Body of pancreas (tissue), 4 donors: ENCODE measurements around the gene GJA9.

ENCODE experiments used
- POLR2A ChIP-seq, 3 donors: fragments of 450-650 bp; IDR thresholded peaks; one replicate each; pipeline ENCODE4 v1.6.1; 2016; ENCODE audit warnings: antibody characterized with exemption in 3 of 3, mild to moderate bottlenecking in 2 of 3
- TF ChIP-seq, protein P1 (sequence below), 7 experiments: fragments of 450-650 bp in 4 of 7; fragments of 200-600 bp in 3 of 7; sonication (generic) in 3 of 7; IDR thresholded peaks; one replicate each; pipeline ENCODE4 v1.5.1; 2016 to 2019; ENCODE audit warnings: antibody characterized with exemption in 7 of 7

DNA sequence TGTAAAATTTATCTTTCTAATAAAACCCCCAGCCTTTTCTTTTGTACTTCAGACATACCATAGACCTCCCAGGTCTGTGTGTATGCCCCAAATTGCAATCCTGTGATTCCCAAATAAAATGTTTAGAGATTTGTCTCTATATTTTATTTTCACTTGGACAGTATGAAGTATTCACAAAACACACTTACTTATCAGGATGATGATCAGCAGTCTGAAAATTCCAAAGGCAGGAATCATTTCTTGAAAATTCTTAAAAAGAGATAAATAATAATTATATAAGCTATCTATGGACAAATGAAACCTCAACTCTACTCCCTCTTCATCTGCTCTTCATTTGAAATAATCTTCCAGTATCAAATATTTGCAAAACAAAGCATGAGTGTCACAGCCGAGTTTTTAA lies 11.6 kb upstream of the GJA9 start:
- TF ChIP-seq, protein P1, sequence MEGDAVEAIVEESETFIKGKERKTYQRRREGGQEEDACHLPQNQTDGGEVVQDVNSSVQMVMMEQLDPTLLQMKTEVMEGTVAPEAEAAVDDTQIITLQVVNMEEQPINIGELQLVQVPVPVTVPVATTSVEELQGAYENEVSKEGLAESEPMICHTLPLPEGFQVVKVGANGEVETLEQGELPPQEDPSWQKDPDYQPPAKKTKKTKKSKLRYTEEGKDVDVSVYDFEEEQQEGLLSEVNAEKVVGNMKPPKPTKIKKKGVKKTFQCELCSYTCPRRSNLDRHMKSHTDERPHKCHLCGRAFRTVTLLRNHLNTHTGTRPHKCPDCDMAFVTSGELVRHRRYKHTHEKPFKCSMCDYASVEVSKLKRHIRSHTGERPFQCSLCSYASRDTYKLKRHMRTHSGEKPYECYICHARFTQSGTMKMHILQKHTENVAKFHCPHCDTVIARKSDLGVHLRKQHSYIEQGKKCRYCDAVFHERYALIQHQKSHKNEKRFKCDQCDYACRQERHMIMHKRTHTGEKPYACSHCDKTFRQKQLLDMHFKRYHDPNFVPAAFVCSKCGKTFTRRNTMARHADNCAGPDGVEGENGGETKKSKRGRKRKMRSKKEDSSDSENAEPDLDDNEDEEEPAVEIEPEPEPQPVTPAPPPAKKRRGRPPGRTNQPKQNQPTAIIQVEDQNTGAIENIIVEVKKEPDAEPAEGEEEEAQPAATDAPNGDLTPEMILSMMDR (IDR thresholded peaks at IDR 0.05): no peak
- TF ChIP-seq POLR2A (IDR thresholded peaks at IDR 0.05): no peak
